GM03348 (cell line): ENCODE data around the gene DHH.
A peak's percentile ranks its signal among the peaks of the same experiment; 100 is the strongest.

Source experiments
- DNase-seq: peaks from one replicate; pipeline ENCODE4 v3.0.0; 2012; ENCODE audit warnings: low spot score

DHH gene

GRCh38 chr12:49050507-49051372, 43.9 kb downstream of the DHH start:
- no peak for DNase-seq

- DNase-seq = peak; percentile 53
These were observed 44.9 kb downstream of the DHH start for GRCh38 chr12:49049566-49050224.

- no peak for DNase-seq
These were observed 45.6 kb downstream of the DHH start for GRCh38 chr12:49048953-49049352.

- no peak for DNase-seq
These were observed 48.3 kb downstream of the DHH start for GRCh38 chr12:49046129-49046895.

- no peak for DNase-seq
These were observed 49.9 kb downstream of the DHH start for GRCh38 chr12:49044660-49045059.

GRCh38 chr12:49043856-49044258, 50.7 kb downstream of the DHH start:
- peak; percentile 72 for DNase-seq

- no peak for DNase-seq
These were observed 51.4 kb downstream of the DHH start for GRCh38 chr12:49043241-49043640.

- no peak for DNase-seq
These were observed 52.6 kb downstream of the DHH start for GRCh38 chr12:49041881-49042484.

- no peak for DNase-seq
These were observed 53.3 kb downstream of the DHH start for GRCh38 chr12:49041036-49041880.

GRCh38 chr12:49040364-49040855, 54.2 kb downstream of the DHH start:
- DNase-seq = no peak

- no peak for DNase-seq
These were observed 54.9 kb downstream of the DHH start for GRCh38 chr12:49039421-49040363.

- no peak for DNase-seq
These were observed 56.2 kb downstream of the DHH start for GRCh38 chr12:49038291-49038955.

GRCh38 chr12:49037947-49038237, 56.7 kb downstream of the DHH start:
- DNase-seq = no peak

GRCh38 chr12:49037111-49037946, 57.3 kb downstream of the DHH start:
- DNase-seq = no peak
